Measurements from ENCODE around the gene NBPF26. TPM values are rescaled to one million over a fixed set of nuclear protein-coding genes. Genes with fewer than 3 reads are reported as not detected.
"Not testable (repeated sequence)": the region's sequence is repeated elsewhere in the genome, so short reads cannot be mapped to it uniquely, and the experiment has no call there.

The NBPF26 gene
- total RNA-seq, 1 donor from 2014 or later = 16.3 TPM

- intact Hi-C loops (cut with DNase I); DNase-seq (ENCODE audit: low spot score): not testable (repeated sequence)
These were observed 126.5 kb downstream of the NBPF26 start for GRCh38 chr1:120850287-120850536.

DNA sequence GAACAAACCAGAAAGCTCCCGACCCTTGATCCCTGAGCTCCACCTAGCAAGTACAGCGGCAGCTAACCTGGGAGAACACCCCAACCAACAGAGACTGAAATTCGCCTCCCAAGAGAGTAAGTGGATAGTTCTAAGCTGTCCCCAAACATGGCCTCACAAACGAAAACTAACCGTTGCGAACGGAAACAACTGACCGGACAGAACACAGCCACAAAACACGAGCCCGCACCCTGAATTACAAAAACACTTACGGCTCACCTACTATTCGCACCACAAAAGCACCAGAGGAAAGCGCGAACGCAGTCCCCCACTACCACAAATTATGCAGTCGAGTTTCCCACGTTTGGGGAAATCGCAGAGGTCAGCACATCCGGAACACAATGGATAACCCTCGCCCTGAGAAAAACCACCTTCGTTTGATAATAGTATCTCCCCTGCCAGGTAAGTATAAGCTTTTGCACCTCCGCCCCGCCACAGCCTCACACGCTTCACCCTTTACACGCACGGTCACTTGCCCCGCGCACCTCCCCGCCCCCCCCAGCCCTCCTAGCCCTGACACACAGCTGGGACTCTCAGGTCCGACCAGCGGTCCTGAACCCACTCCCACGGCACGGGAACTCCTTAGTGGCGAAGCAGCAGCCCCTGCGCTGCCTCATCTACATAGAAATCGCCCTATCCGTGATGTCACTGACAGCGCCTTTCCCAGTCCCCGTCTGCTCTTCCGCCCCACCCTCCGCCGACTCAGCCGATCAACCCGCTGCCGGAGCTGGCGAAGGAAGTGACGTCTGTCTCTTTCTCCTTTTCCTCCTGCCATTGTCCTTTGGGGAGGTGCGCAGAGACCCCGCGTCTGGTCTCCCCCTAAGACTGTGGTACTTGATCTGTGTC lies 127.0 kb downstream of the NBPF26 start:
- peak; percentile 90 for DNase-seq (ENCODE audit: low spot score)

DNA sequence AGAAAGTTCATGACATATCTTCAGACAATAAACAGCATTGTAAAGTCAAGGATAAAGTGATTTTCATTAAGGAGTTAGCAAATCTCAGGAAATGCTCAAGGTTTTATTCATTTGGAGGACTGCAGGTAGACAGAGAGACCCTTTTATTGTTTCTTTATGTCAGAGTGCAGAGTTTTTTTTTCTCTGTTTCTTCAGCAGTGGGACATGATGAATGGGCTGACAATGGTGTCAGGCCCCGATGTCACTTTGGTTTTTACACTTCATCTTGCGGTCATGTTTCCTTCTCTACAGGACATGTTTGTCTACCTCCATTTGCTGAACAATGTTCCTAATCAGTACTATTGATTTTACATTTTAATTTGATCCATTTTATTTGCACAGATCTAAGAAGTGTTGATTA lies 134.4 kb downstream of the NBPF26 start:
- DNase-seq (ENCODE audit: low spot score); intact Hi-C loops (cut with DNase I): not testable (repeated sequence)

More for the DNA sequence above, 127.0 kb downstream of the NBPF26 start:
- intact Hi-C loops (cut with DNase I) = not testable (repeated sequence)

DNA sequence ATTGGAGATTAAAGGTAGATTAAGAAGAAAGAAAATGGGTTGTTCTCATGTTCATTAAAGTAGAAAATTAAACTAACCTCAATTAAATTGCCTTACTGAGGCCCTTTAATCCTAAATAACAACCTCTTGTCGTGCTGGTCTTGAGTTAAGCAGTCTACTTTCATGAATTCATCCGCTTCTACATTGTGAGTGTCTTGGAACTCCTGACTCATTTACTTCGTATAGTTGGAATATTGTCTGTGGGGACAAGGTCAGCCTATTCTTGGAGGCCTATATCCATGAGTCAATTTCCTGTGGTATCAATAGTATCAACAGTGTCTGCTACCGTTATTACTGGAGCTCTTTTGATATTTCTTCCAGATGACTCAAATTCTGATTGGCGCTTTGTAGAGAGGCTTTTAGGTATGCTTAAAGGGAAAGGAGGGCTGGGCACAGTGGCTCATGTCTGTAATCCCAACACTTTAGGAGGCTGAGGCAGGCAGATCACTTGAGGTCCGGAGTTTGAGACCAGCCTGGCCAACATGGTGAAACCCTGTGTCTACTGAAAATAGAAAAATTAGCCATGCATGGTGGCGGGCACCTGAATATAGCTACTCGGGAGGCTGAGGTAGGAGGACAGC lies 136.0 kb downstream of the NBPF26 start:
- DNase-seq (ENCODE audit: low spot score); intact Hi-C loops (cut with DNase I): not testable (repeated sequence)

DNA sequence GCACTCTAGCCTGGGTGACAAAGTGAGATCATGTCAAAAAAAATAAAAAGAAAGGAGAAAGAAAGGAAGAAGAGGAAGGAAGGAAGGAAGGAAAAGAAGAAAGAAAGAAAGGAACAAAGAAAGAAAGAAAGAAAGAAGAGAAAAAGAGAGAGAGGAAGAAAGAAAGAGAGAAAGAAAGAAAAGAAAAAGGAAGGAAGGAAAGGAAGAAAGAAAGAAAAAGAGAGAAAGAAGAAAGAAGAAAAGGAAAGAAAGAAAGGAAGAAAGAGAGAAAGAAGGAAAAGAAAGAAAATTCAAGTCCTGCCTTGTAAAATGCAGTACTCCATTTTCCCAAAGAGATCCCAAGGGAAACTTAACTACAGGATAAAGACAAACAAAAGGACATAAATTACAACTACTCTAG lies 154.5 kb downstream of the NBPF26 start:
- intact Hi-C loops (cut with DNase I); DNase-seq (ENCODE audit: low spot score): not testable (repeated sequence)

GRCh38 chr1:120880056-120880455 lies 156.3 kb downstream of the NBPF26 start:
- intact Hi-C loops (cut with DNase I); DNase-seq (ENCODE audit: low spot score): not testable (repeated sequence)

DNA sequence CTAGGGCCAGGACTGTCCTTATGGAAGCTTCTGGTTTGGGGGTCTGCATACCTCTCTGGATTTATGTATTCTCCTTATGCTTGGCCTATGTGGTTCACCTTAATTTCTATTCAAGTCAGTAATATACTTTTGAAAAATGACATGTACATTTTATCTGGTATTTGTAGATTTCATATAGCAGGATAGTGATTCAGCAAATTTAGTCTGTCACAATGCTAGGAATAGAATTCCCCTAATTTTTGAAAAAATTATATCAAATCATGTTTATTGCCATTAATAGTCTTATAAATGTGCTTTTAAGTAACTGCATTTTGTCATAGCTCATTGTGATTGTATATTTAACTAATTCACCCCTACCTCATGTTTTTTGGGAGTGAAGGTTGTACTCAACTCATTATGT lies 158.2 kb downstream of the NBPF26 start:
- DNase-seq (ENCODE audit: low spot score); intact Hi-C loops (cut with DNase I): not testable (repeated sequence)

Other genes with a start within 250 kb of the NBPF26 start
- gene PPIAL4A, start 165.8 kb downstream of the NBPF26 start, total RNA-seq = not detected